ENCODE data around the gene CCNI2.

The CCNI2 gene

DNA sequence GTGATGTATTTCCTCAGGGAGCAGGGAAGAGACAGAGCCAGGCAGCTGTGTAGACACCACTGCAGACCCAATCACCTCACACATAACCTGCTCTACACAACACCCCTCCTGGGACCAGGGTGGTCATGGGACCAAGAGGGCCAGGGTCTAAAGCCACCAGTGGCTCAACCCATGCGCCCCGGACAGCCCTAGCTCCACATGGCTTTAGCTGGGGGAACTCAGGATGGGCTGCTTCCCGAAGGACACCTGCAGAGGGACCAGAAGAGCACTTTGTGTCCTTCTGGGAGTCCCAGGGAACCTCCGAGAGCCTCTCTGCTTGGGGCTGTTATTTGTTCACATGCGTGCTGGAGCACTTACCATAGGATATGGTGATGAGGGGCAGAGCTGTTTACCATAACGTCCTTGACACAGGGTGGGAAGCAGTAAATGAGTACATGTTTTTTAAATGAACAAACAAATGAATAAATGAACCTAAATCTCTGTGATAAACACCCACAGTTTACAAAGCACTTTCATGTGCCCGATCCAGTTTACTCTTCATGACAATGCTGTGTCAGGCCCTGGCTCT is 17.5 kb downstream of the CCNI2 start:
- H3K4me3 ChIP-seq (ENCODE audit: severe bottlenecking), result no peak overlapping the region
- peaks cover 58% of the 10 kb centered on the region for H3K36me3 ChIP-seq (ENCODE audit: low read depth)
- H3K27me3 ChIP-seq (ENCODE audit: insufficient read depth, poor library complexity, severe bottlenecking), result no peaks in the 10 kb centered on the region
- DNase-seq (ENCODE audit: low spot score) (peak; percentile 54), ATAC-seq (ENCODE audit: low read depth) (no peak; the same call in 2 of the 3 replicates)
- H3K4me1 ChIP-seq (ENCODE audit: insufficient read depth, poor library complexity, severe bottlenecking), result no peaks in the 10 kb centered on the region
- H3K27ac ChIP-seq (ENCODE audit: poor library complexity, severe bottlenecking), result no peak overlapping the region
- TF ChIP-seq CTCF (IDR thresholded peaks at IDR 0.05; ENCODE audit: poor library complexity, severe bottlenecking), result no peak
- H3K9me3 ChIP-seq (ENCODE audit: severe bottlenecking), result no peaks in the 10 kb centered on the region

DNA sequence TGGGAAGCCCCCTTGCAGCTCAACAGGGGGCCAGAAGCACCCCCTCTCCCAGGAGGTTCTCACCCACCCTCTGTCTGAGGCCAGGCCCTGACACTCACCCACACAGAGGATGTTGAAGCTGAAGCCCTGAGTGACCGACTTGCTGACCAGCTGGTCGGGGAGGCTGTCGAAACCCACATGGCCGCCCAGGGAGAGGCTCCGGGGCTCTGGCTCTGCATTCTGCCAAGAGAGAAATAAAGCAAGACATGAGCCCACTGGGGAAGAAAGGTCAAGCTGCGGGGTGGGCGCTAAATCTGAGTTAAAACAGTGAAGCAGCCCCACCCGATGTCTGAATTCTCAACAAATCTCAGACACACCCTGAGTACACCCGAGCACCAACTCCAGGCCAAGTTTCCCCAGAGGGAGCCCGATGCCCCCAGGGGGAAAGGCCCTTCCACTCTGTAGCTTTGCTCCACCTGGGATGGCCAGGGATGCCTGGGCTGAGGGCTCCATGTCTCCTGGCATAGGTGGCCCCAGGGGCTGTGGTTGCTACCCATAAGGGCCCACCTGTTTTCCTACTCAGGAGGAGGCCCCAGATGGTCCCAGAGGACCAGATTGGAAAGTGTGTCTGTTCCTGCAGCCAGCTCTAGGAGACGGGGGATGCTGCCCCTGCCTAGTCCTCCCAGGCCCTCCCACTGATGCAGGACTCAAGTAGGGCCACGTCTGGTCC is 18.2 kb downstream of the CCNI2 start:
- Histone ChIP-seq H3K9me3 (ENCODE audit: severe bottlenecking) (no peaks in the 10 kb centered on the region), H3K36me3 (ENCODE audit: low read depth) (peaks cover 58% of the 10 kb centered on the region), H3K4me3 (ENCODE audit: severe bottlenecking) (no peak overlapping the region), H3K4me1 (ENCODE audit: insufficient read depth, poor library complexity, severe bottlenecking) (no peaks in the 10 kb centered on the region), H3K27me3 (ENCODE audit: insufficient read depth, poor library complexity, severe bottlenecking) (no peaks in the 10 kb centered on the region), H3K27ac (ENCODE audit: poor library complexity, severe bottlenecking) (no peak overlapping the region)
- TF ChIP-seq CTCF (IDR thresholded peaks at IDR 0.05; ENCODE audit: poor library complexity, severe bottlenecking), result no peak
- ATAC-seq (ENCODE audit: low read depth) (no peak), DNase-seq (ENCODE audit: low spot score) (peak; percentile 62)

- Histone ChIP-seq H3K27me3 (ENCODE audit: insufficient read depth, poor library complexity, severe bottlenecking) (no peaks in the 10 kb centered on the region), H3K27ac (ENCODE audit: poor library complexity, severe bottlenecking) (no peak overlapping the region), H3K36me3 (ENCODE audit: low read depth) (peaks cover 51% of the 10 kb centered on the region), H3K9me3 (ENCODE audit: severe bottlenecking) (no peaks in the 10 kb centered on the region), H3K4me3 (ENCODE audit: severe bottlenecking) (no peak overlapping the region), H3K4me1 (ENCODE audit: insufficient read depth, poor library complexity, severe bottlenecking) (no peaks in the 10 kb centered on the region)
- ATAC-seq (ENCODE audit: low read depth), result no peak
- DNase-seq (ENCODE audit: low spot score), result peak; percentile 45
- no peak for TF ChIP-seq CTCF (IDR thresholded peaks at IDR 0.05; ENCODE audit: poor library complexity, severe bottlenecking)
These were observed 19.0 kb downstream of the CCNI2 start for GRCh38 chr5:132766020-132766805.

GRCh38 chr5:132766806-132767055 is 19.5 kb downstream of the CCNI2 start:
- no peaks in the 10 kb centered on the region for H3K27me3 ChIP-seq (ENCODE audit: insufficient read depth, poor library complexity, severe bottlenecking)
- H3K4me3 ChIP-seq (ENCODE audit: severe bottlenecking), result no peak overlapping the region
- no peak overlapping the region for H3K27ac ChIP-seq (ENCODE audit: poor library complexity, severe bottlenecking)
- DNase-seq (ENCODE audit: low spot score), result peak; percentile 45
- H3K36me3 ChIP-seq (ENCODE audit: low read depth), result peaks cover 46% of the 10 kb centered on the region
- ATAC-seq (ENCODE audit: low read depth), result no peak
- no peak for TF ChIP-seq CTCF (IDR thresholded peaks at IDR 0.05; ENCODE audit: poor library complexity, severe bottlenecking)
- H3K4me1 ChIP-seq (ENCODE audit: insufficient read depth, poor library complexity, severe bottlenecking), result no peaks in the 10 kb centered on the region
- no peaks in the 10 kb centered on the region for H3K9me3 ChIP-seq (ENCODE audit: severe bottlenecking)
